Measurements from ENCODE around the gene TOMM20.
"Not testable (repeated sequence)": the region's sequence is repeated elsewhere in the genome, so short reads cannot be mapped to it uniquely, and the experiment has no call there.

The TOMM20 gene

DNA sequence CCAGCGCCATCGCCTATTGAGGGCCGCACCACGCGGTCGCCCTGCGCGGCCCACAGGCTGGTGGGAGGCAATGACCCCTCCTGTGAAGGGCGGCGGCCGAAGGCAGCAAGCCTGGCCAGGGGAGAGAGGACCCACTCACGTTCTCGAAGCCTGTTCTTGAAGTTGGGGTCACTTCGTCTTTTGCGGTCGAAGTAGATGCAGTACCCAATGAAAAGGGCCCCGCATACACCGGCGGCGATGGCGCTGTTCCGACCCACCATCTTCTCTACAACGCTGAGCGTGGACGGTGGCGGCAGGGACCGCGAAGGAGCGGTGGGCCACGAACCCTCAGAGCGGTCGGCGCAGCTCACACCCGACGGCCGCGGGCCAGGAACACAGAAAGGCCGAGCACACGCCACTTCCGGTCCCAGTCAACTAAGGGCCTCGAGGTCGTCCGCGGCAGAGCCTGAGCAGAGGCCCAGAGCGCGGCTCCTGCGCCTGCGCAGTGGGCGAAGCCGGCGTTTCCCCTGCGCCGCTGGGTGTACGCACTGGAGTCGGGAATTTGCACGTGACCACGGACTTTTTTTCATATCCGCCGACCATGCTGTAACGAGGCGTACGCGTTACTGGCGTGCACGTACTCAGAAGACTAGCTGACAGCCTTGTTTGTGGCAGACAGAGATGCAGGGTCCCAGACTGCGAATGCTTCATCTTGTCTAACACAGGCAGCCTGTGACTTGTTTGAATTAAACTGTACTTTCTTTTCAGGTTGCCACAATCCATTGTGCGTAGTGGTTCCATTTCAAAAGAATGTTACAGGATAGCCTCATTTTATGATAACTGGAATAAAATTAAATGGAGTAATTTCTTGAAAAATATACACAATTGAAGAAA, at the start of gene TOMM20:
TSS of gene TOMM20 (minus strand) at position 382 of the 873 bp plus-strand sequence. CDS start at position 260, 122 bp downstream.
- peak; percentile 97 for DNase-seq (ENCODE audit: low read depth)

GRCh38 chr1:235176486-235176885, 47.8 kb upstream of the TOMM20 start:
- DNase-seq (ENCODE audit: low read depth) = no peak

- peak; percentile 6 for DNase-seq (ENCODE audit: low read depth)
Observed at GRCh38 chr1:235169986-235170385, 41.3 kb upstream of the TOMM20 start.

GRCh38 chr1:235168375-235168774, 39.7 kb upstream of the TOMM20 start:
- no peak for DNase-seq (ENCODE audit: low read depth)

DNA sequence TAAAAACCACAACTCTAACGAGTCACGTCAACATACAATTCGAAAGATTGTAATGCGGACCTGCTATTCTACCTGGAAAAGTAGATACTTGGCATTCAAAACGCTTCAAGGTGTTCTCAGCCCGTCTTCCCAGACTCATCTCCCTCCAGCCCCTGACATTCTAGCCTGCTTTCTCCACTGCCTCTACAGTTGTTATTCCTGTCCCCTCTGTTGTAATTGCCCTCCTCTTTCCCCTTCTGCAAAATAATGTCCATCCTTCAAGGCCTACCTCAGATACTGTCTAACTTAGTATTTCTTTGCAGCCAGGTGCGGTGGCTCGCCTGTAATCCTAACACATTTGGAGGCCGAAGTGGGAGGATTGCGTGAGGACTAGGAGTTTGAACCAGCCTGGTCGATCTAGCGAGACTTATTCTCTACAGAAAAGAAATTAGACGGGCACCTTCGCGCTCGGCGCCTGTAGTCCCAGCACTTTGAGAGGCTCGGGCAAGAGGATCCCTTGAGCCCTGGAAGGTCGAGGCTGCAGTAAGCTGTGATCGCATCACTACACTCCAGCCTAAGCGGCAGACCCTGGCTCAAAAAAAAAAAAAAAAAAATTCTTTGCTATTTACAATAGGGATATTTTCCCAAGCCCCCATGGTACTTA, 33.2 kb upstream of the TOMM20 start:
- no peak for DNase-seq (ENCODE audit: low read depth)

DNA sequence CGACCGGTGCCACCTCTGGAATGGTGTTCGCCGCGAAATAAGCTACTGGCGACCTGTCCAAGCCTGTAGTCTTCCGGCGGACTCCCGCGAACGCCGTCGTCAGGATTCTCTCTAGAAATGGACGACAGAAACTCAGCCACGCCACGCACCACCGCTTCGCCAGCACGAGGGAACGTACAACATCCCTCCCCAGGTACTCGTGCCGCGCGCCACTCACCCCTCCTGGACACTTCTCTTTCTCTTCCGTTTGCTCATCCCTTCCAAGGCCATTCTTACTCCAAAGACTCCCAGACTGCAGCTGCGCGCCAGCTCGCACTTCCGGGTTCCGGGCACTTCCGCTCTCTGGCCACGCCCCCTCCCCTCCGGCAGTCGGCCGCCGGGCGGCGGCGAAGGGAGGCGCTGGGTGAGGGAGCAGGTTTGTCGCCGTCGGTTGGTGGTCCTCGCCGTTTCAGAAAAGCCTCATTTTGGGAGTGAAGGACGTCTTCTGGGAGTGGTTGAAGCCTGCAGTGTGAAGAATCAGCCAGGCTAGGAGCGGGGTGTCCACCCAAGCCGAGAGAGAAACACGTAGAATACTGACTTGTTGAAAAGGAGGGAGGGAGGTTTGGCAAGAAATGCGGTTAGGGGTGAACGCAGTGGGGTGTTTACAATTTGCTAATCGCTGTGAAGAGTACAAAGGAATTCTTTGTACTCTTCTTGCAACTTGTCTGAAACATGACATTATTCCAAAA, 32.5 kb upstream of the TOMM20 start, which contains the start of gene RBM34:
TSS of gene RBM34 (minus strand) at position 294 of the 728 bp plus-strand sequence. CDS start at position 270, 24 bp downstream.
- DNase-seq (ENCODE audit: low read depth) = peak; percentile 89

- DNase-seq (ENCODE audit: low read depth) = peak; percentile 67
Observed at GRCh38 chr1:235160383-235160956, 31.8 kb upstream of the TOMM20 start.

GRCh38 chr1:235159930-235160329, 31.3 kb upstream of the TOMM20 start:
- DNase-seq (ENCODE audit: low read depth) = not testable (repeated sequence)

GRCh38 chr1:235159284-235159683, 30.6 kb upstream of the TOMM20 start:
- not testable (repeated sequence) for DNase-seq (ENCODE audit: low read depth)

DNA sequence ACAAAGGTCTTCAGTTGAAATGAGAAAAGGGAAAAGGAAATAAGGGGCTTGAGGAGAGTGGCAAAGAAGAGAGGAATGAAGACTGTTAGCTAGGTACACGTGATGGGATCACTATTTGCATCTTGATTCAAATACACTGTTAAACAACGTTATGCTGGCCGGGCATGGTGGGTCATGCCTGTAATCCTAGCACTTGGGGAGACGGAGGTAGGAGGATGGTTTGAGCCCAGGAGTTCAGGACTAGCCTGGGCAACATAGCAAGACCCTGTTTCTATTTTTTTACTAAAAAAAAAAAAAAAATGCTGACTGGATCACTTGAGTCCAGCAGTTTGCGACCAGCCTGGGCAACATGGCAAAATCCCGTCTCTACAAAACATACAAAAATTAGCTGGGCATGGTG, 30.0 kb upstream of the TOMM20 start:
- DNase-seq (ENCODE audit: low read depth) = no peak

GRCh38 chr1:235157150-235157549, 28.5 kb upstream of the TOMM20 start:
- no peak for DNase-seq (ENCODE audit: low read depth)

DNA sequence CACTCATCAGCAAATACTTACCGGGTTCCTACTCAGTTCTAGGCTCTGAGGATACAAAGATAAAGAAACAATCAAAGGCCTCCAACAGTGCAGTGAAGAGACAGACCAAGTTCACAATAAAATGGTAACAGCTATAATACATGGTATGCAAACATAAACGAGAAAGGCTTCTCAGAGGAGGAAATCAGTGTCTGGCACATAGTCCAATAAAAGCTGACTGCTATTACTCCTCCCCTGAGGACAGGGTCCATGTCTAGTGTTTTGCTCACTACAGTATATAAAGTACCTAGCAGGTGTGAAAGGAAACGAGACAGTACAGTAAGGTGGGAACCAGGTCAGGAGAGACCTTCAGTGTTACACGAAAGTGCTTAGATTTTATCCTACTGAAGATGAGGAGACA, 28.1 kb upstream of the TOMM20 start:
- DNase-seq (ENCODE audit: low read depth) = no peak

- DNase-seq (ENCODE audit: low read depth) = no peak
Observed at GRCh38 chr1:235156265-235156664, 27.6 kb upstream of the TOMM20 start.

- DNase-seq (ENCODE audit: low read depth) = no peak
Observed at GRCh38 chr1:235152235-235152634, 23.6 kb upstream of the TOMM20 start.

GRCh38 chr1:235151033-235151432, 22.4 kb upstream of the TOMM20 start:
- no peak for DNase-seq (ENCODE audit: low read depth)

DNA sequence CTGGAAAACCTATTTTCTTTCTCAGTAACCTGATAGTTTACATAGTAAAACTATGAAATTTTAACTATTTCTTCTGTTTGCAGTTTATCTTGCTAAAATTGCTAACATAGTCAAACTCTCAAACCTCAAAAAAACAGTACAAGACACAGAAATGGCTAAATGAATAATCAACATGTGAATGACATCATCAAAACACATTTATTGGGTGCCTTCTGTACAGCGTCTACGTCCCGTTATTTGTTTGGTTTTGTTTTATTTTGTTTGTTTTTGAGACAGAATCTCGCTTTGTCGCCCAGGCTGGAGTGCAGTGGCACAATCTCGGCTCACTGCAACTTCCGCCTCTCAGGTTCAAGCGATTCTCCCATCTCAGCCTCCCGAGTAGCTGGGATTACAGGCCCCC, 21.2 kb upstream of the TOMM20 start:
- no peak for DNase-seq (ENCODE audit: low read depth)

DNA sequence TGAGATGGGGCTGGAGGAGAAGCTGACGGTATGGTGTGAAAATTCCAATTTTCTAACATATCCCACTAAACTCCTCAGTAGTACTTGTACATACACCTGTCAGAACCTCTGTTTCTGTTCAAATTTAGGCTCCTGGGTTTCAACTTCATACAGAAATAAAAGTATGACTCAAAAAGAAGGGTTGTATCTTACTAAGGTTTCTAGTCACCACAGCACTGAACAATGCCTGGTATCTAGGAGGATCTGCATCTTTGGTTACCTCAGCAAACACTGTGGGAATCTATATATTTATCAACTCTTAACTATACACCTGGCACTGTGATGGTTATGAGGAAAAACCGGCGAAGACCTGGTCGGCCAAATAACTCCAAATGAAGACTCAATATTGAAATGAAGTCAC, 18.6 kb upstream of the TOMM20 start:
- no peak for DNase-seq (ENCODE audit: low read depth)

GRCh38 chr1:235145639-235146038, 17.0 kb upstream of the TOMM20 start:
- no peak for DNase-seq (ENCODE audit: low read depth)

DNA sequence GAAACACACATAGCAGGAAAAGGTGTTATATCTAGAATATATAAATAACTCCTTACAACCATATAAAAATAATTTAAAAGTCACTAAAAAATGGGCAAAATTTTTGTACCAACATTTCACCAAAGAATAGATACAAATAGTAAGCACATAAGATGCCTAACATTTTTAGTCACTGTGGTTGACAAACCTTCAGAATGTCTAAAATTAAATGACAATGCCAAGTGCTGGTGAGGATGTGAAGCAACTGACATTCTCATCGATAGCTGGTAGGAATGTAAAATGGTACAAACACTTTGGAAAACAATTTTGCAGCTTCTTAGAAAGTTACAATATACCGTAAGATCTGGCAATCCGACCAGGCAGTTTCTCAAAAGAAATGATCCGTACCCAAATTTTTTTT, 14.4 kb upstream of the TOMM20 start:
- no peak for DNase-seq (ENCODE audit: low read depth)

DNA sequence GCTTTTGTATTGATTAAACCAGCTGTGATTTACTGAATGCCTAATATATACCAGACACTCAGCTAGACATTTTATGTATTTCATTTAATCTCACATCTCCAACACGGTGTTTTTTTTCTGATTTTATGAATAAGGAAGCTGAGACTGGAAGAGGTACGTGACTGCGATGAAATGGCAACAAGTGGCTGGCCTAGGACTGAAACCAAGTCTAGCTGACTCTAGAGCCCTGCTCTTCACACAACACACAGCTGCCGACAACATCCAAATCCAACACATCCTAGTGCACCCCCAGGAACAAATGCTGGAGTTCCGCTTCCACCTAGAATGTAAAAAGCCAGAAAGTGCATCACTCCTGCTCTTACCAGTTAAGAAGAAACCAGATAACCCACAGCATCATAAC, 10.7 kb upstream of the TOMM20 start:
- no peak for DNase-seq (ENCODE audit: low read depth)

DNA sequence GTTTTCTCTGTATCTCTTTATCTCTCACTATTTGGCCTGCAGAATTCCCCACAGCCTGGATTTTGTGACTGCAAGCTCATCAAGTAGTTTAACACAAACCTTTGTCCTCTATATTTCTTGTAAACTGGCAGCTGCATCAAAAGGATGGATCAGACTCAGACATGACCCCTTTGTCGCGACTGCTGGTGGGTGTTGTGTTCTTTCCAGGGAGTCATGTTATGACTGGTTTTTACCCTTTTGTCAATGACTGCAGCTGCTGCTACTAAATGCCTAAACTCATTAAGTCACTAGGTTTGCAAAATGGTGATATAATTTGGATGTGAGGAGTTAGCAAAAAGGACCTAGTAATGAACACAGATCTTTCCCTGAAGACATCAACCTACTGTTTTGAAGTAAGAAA, 10.2 kb upstream of the TOMM20 start:
- DNase-seq (ENCODE audit: low read depth) = no peak

DNA sequence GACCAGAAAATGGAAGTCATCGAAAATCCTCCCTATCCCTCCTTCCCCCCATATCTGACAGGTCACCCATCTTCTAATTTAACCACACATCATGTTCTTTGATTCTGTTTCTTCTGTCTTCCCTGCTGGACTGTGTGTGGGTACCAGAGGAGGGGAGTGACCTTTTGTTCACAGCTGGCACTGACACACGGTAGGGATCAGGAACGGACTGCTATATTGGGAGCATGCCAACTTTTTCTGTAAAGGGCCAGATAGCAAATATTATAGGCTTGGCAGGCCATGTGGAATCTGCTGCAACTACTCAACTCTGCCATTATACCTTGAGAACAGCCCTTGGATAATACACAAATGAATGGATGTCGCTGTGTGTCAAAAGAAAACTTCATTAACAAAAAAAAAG, 7.5 kb upstream of the TOMM20 start:
- no peak for DNase-seq (ENCODE audit: low read depth)
